ENCODE results near the gene SCAF4. TPM values are rescaled to one million over a fixed set of nuclear protein-coding genes. Genes with fewer than 3 reads are reported as not detected.
A peak's percentile ranks its signal among the peaks of the same experiment; 100 is the strongest.

SCAF4 gene, protein sequence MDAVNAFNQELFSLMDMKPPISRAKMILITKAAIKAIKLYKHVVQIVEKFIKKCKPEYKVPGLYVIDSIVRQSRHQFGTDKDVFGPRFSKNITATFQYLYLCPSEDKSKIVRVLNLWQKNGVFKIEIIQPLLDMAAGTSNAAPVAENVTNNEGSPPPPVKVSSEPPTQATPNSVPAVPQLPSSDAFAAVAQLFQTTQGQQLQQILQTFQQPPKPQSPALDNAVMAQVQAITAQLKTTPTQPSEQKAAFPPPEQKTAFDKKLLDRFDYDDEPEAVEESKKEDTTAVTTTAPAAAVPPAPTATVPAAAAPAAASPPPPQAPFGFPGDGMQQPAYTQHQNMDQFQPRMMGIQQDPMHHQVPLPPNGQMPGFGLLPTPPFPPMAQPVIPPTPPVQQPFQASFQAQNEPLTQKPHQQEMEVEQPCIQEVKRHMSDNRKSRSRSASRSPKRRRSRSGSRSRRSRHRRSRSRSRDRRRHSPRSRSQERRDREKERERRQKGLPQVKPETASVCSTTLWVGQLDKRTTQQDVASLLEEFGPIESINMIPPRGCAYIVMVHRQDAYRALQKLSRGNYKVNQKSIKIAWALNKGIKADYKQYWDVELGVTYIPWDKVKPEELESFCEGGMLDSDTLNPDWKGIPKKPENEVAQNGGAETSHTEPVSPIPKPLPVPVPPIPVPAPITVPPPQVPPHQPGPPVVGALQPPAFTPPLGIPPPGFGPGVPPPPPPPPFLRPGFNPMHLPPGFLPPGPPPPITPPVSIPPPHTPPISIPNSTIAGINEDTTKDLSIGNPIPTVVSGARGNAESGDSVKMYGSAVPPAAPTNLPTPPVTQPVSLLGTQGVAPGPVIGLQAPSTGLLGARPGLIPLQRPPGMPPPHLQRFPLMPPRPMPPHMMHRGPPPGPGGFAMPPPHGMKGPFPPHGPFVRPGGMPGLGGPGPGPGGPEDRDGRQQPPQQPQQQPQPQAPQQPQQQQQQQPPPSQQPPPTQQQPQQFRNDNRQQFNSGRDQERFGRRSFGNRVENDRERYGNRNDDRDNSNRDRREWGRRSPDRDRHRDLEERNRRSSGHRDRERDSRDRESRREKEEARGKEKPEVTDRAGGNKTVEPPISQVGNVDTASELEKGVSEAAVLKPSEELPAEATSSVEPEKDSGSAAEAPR
- total RNA-seq: 10 to 100 TPM in 7 of 9 donors, 1 to 10 TPM in 2; 9.5 to 24.0 (median 14.4) TPM
- 10 to 100 TPM; 12.6 to 17.6 (median 15.8) TPM for polyA plus RNA-seq
- long read RNA-seq, donor 1: 0 reads
- long read RNA-seq, donor 2, partial matches to known transcripts: 0 of 1 reads
- long read RNA-seq, donor 2, other reads (novel, unspliced or antisense): 0 of 1 reads
- long read RNA-seq, donor 3: 0 reads
- long read RNA-seq, donor 4, full-length matches to known transcripts: 1 of 7 reads
- long read RNA-seq, donor 4, partial matches to known transcripts: 5 of 7 reads
- long read RNA-seq, donor 4, other reads (novel, unspliced or antisense): 1 of 7 reads
- long read RNA-seq, donor 5, full-length matches to known transcripts: 5 of 12 reads
- long read RNA-seq, donor 5, partial matches to known transcripts: 4 of 12 reads
- long read RNA-seq, donor 5, other reads (novel, unspliced or antisense): 3 of 12 reads
- long read RNA-seq, donor 6, partial matches to known transcripts: 2 of 3 reads
- long read RNA-seq, donor 6, other reads (novel, unspliced or antisense): 1 of 3 reads
- long read RNA-seq, donor 7: 0 reads
- long read RNA-seq, donor 8, full-length matches to known transcripts: 1 of 1 reads
- long read RNA-seq, donor 8, partial matches to known transcripts: 0 of 1 reads
- long read RNA-seq, donor 8, other reads (novel, unspliced or antisense): 0 of 1 reads
- long read RNA-seq, donor 9, full-length matches to known transcripts: 1 of 1 reads
- long read RNA-seq, donor 9, partial matches to known transcripts: 0 of 1 reads
- long read RNA-seq, donor 9, other reads (novel, unspliced or antisense): 0 of 1 reads
- long read RNA-seq, donor 10, full-length matches to known transcripts: 1 of 1 reads
- long read RNA-seq, donor 10, partial matches to known transcripts: 0 of 1 reads
- long read RNA-seq, donor 10, other reads (novel, unspliced or antisense): 0 of 1 reads

DNA sequence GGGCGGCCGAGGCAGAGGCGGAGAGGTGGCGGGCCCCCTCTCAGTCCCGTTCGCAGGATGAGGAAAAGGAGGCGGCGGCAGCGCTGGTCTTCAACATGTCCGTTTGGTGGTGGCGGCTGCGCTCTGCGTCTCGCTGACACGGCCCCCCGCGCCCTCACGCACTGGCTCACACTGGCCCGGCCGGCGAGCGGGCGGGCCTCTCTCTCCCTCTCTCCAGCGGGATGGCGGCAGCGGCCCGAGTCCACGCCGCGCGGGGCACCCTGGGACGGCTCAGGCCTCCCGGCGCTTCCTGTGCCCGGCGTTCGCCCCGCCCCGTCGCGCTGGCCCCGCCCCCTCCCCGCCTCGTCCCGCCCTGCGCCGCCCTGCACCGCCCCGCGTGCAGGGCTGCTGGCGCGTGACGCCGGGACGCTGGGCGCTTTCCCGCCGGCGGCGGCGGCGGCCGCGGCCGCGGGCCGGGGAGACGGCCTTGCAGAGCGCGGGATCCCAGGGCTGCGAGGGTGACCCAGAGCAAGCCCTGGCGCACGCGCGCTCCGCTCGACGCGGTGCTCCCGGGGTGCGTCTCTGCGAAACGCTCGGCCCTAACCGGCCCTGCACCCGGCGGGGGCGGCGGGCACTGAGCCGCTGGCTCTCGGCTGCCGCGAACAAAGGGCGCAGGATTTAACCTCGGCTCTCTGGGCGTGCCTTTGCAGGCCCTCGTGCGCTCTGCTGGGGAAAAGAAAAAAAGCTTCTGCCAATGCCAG lies at the start of gene SCAF4:
TSS of gene SCAF4 (minus strand) at position 262 of the 740 bp plus-strand sequence. CDS start 426 bp downstream, outside the sequence.
- no peaks in the 10 kb centered on the region for H3K36me3 ChIP-seq (replicated peaks in 1 of 2)
- peaks cover 0 to 41% of the 10 kb centered on the region in 2 donors for H3K4me1 ChIP-seq (replicated peaks in 1 of 2)
- H3K27ac ChIP-seq: peak within 1 kb of the TSS; percentile 83 to 99 (median 95)
- intact Hi-C loops (cut with DNase I): loop anchor here in 1 of 2 donors (5.0 kb wide), 1 partner anchor 65 kb away; no protein-coding TSS in a partner anchor
- H3K9me3 ChIP-seq (replicated peaks in 1 of 3): no peaks in the 10 kb centered on the region
- peak; percentile 91 to 95 (median 91) for DNase-seq
- TF ChIP-seq POLR2A (IDR thresholded peaks at IDR 0.05): peak; percentile 87 to 95
- TF ChIP-seq, protein P1, sequence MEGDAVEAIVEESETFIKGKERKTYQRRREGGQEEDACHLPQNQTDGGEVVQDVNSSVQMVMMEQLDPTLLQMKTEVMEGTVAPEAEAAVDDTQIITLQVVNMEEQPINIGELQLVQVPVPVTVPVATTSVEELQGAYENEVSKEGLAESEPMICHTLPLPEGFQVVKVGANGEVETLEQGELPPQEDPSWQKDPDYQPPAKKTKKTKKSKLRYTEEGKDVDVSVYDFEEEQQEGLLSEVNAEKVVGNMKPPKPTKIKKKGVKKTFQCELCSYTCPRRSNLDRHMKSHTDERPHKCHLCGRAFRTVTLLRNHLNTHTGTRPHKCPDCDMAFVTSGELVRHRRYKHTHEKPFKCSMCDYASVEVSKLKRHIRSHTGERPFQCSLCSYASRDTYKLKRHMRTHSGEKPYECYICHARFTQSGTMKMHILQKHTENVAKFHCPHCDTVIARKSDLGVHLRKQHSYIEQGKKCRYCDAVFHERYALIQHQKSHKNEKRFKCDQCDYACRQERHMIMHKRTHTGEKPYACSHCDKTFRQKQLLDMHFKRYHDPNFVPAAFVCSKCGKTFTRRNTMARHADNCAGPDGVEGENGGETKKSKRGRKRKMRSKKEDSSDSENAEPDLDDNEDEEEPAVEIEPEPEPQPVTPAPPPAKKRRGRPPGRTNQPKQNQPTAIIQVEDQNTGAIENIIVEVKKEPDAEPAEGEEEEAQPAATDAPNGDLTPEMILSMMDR (IDR thresholded peaks at IDR 0.05): peak in 1 of 6 experiments; percentile 7
- peak within 1 kb of the TSS; percentile 88 to 99 (median 90) for H3K4me3 ChIP-seq
- no peaks in the 10 kb centered on the region for H3K27me3 ChIP-seq
- WGBS, 4 donors: 0 to 1% (median 0%) methylated on average over 5 to 98 of the region's 98 CpGs

- TF ChIP-seq, protein P1 (IDR thresholded peaks at IDR 0.05): peak in 1 of 6 experiments; percentile 13
- no peak for TF ChIP-seq POLR2A (IDR thresholded peaks at IDR 0.05)
- Histone ChIP-seq H3K4me3 (no peak overlapping the region), H3K36me3 (replicated peaks in 1 of 2) (no peaks in the 10 kb centered on the region), H3K27ac (no peak overlapping the region), H3K4me1 (replicated peaks in 1 of 2) (no peaks in the 10 kb centered on the region), H3K9me3 (replicated peaks in 1 of 3) (no peaks in the 10 kb centered on the region), H3K27me3 (no peaks in the 10 kb centered on the region)
- WGBS, 4 donors: 65 to 74% (median 70%) methylated on average over 4 of the region's 4 CpGs
- intact Hi-C loops (cut with DNase I): loop anchor here in 1 of 2 donors (5.0 to 10.0 kb wide), 2 partner anchors 84 to 476 kb away; no protein-coding TSS in a partner anchor
- no peak for DNase-seq
Observed at GRCh38 chr21:31780944-31781343, 49.0 kb upstream of the SCAF4 start.

DNA sequence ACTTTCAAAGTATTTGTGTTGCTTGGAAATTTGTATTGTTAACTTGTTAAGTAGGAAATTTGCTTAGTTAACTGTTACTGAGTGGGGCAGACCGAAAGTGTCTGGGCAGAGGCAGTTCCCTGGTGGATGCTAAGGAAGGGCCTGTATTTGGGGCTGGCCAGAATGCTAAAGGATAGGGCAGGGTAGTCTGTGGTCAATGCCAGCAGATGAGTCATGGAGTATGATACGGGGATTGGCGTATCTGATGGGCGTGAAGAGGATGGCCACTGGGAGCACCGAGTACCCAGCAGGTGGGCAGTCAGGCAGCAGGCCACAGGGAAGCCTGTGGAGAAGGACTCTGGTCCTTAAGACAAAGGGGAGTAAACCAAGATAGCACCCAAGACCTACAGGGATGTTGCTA lies 46.6 kb upstream of the SCAF4 start:
- H3K27me3 ChIP-seq: no peaks in the 10 kb centered on the region
- TF ChIP-seq POLR2A (IDR thresholded peaks at IDR 0.05): no peak
- TF ChIP-seq, protein P1 (IDR thresholded peaks at IDR 0.05): no peak
- no peaks in the 10 kb centered on the region for H3K36me3 ChIP-seq (replicated peaks in 1 of 2)
- H3K4me3 ChIP-seq: no peak overlapping the region
- WGBS, 4 donors: 72 to 83% (median 77%) methylated on average over 5 of the region's 5 CpGs
- H3K4me1 ChIP-seq (replicated peaks in 1 of 2): no peaks in the 10 kb centered on the region
- intact Hi-C loops (cut with DNase I): no loop called here
- DNase-seq: no peak
- H3K9me3 ChIP-seq (replicated peaks in 1 of 3): no peaks in the 10 kb centered on the region
- H3K27ac ChIP-seq: no peak overlapping the region

All from adrenal gland (tissue), 19 donors.